Adipocyte (in vitro differentiated cells): ENCODE data around the gene TRIM32.
"Not testable (repeated sequence)": the region's sequence is repeated elsewhere in the genome, so short reads cannot be mapped to it uniquely, and the experiment has no call there.

Source experiments
- DNase-seq: peaks from one replicate; pipeline ENCODE4 v3.0.0-alpha.2; 2015; ENCODE audit warnings: low read depth
- H3K27me3 ChIP-seq: replicated peaks from 2 replicates; pipeline ENCODE4 v1.7.0; 2013; ENCODE audit warnings: mild to moderate bottlenecking, low read length, moderate library complexity; ENCODE audit not compliant: control insufficient read depth, insufficient read depth
- H3K36me3 ChIP-seq: 2 replicates; pipeline ENCODE4 v1.7.0; 2013; ENCODE audit warnings: low read length, mild to moderate bottlenecking, moderate library complexity; ENCODE audit not compliant: control insufficient read depth, insufficient read depth, severe bottlenecking
- H3K4me1 ChIP-seq: 2 replicates; pipeline ENCODE4 v1.7.0; 2013; ENCODE audit warnings: mild to moderate bottlenecking, low read length, moderate library complexity; ENCODE audit not compliant: control insufficient read depth, insufficient read depth
- H3K4me3 ChIP-seq: 2 replicates; pipeline ENCODE4 v1.7.0; 2013; ENCODE audit warnings: mild to moderate bottlenecking, low read length, moderate library complexity
- H3K9ac ChIP-seq: 2 replicates; pipeline ENCODE4 v1.7.0; 2013; ENCODE audit warnings: mild to moderate bottlenecking, low read length, moderate library complexity
- H3K9me3 ChIP-seq: 2 replicates; pipeline ENCODE4 v1.7.0; 2013; ENCODE audit warnings: mild to moderate bottlenecking, low read length, moderate library complexity; ENCODE audit not compliant: control insufficient read depth

Gene TRIM32

GRCh38 chr9:116683535-116683934 lies 3.6 kb upstream of the TRIM32 start:
- no peaks in the 10 kb centered on the region for H3K36me3 ChIP-seq
- H3K4me1 ChIP-seq = peaks cover 17% of the 10 kb centered on the region
- DNase-seq = no peak
- H3K9me3 ChIP-seq = no peaks in the 10 kb centered on the region
- H3K9ac ChIP-seq = no peak overlapping the region
- H3K27me3 ChIP-seq = no peaks in the 10 kb centered on the region
- no peak overlapping the region for H3K4me3 ChIP-seq

GRCh38 chr9:116685166-116685565 lies 1.9 kb upstream of the TRIM32 start:
- H3K36me3 ChIP-seq = no peaks in the 10 kb centered on the region

GRCh38 chr9:116686135-116686534 lies 970 bp upstream of the TRIM32 start:
- Histone ChIP-seq H3K9ac (peak overlapping the region; percentile 88), H3K4me3 (peak overlapping the region; percentile 98), H3K9me3 (no peaks in the 10 kb centered on the region), H3K4me1 (peaks cover 23% of the 10 kb centered on the region), H3K36me3 (peaks cover under 1% of the 10 kb centered on the region), H3K27me3 (no peaks in the 10 kb centered on the region)
- DNase-seq = no peak

More at GRCh38 chr9:116685166-116685565, 1.9 kb upstream of the TRIM32 start:
- H3K4me3 ChIP-seq = no peak overlapping the region
- H3K27me3 ChIP-seq = no peaks in the 10 kb centered on the region
- no peaks in the 10 kb centered on the region for H3K9me3 ChIP-seq
- H3K4me1 ChIP-seq = peaks cover 23% of the 10 kb centered on the region
- H3K9ac ChIP-seq = no peak overlapping the region
- DNase-seq = no peak

GRCh38 chr9:116686693-116687073 lies 422 bp upstream of the TRIM32 start:
- H3K36me3 ChIP-seq = peaks cover 5% of the 10 kb centered on the region
- peak; percentile 48 for DNase-seq

GRCh38 chr9:116687754-116688135 lies 640 bp downstream of the TRIM32 start:
- H3K36me3 ChIP-seq = peaks cover 5% of the 10 kb centered on the region
- H3K9ac ChIP-seq = peak overlapping the region; percentile 88
- no peaks in the 10 kb centered on the region for H3K9me3 ChIP-seq
- DNase-seq = peak; percentile 40
- H3K4me1 ChIP-seq = peaks cover 25% of the 10 kb centered on the region
- H3K27me3 ChIP-seq = no peaks in the 10 kb centered on the region
- H3K4me3 ChIP-seq = peak overlapping the region; percentile 98

More at GRCh38 chr9:116686693-116687073, 422 bp upstream of the TRIM32 start:
- H3K4me1 ChIP-seq = peaks cover 23% of the 10 kb centered on the region
- H3K9me3 ChIP-seq = no peaks in the 10 kb centered on the region
- H3K9ac ChIP-seq = peak overlapping the region; percentile 88
- H3K27me3 ChIP-seq = no peaks in the 10 kb centered on the region
- H3K4me3 ChIP-seq = peak overlapping the region; percentile 98

GRCh38 chr9:116688806-116689485 lies 1.8 kb downstream of the TRIM32 start:
- Histone ChIP-seq H3K4me3 (peak overlapping the region; percentile 98), H3K27me3 (no peaks in the 10 kb centered on the region), H3K9ac (peak overlapping the region; percentile 88), H3K36me3 (peaks cover 5% of the 10 kb centered on the region), H3K9me3 (no peaks in the 10 kb centered on the region), H3K4me1 (peaks cover 37% of the 10 kb centered on the region)
- DNase-seq = peak; percentile 46

GRCh38 chr9:116689486-116690032 lies 2.5 kb downstream of the TRIM32 start:
- no peak for DNase-seq
- H3K4me3 ChIP-seq = peak overlapping the region; percentile 17

GRCh38 chr9:116690805-116691204 lies 3.7 kb downstream of the TRIM32 start:
- not testable (repeated sequence) for H3K27me3 ChIP-seq, H3K36me3 ChIP-seq, DNase-seq, H3K9me3 ChIP-seq, H3K4me3 ChIP-seq, H3K9ac ChIP-seq
- peaks cover 45% of the 10 kb centered on the region for H3K4me1 ChIP-seq

More at GRCh38 chr9:116689486-116690032, 2.5 kb downstream of the TRIM32 start:
- Histone ChIP-seq H3K4me1 (peaks cover 41% of the 10 kb centered on the region), H3K9me3 (no peaks in the 10 kb centered on the region), H3K9ac (no peak overlapping the region), H3K36me3 (peaks cover 5% of the 10 kb centered on the region), H3K27me3 (no peaks in the 10 kb centered on the region)

GRCh38 chr9:116691607-116692006 lies 4.5 kb downstream of the TRIM32 start:
- Histone ChIP-seq H3K36me3 (peaks cover 9% of the 10 kb centered on the region), H3K4me3 (no peak overlapping the region), H3K9me3 (no peaks in the 10 kb centered on the region), H3K9ac (no peak overlapping the region), H3K27me3 (no peaks in the 10 kb centered on the region), H3K4me1 (peaks cover 40% of the 10 kb centered on the region)
- no peak for DNase-seq

- Histone ChIP-seq H3K4me1 (peaks cover 47% of the 10 kb centered on the region), H3K9ac (no peak overlapping the region), H3K9me3 (no peaks in the 10 kb centered on the region), H3K4me3 (no peak overlapping the region), H3K36me3 (peaks cover 11% of the 10 kb centered on the region), H3K27me3 (no peaks in the 10 kb centered on the region)
- DNase-seq = no peak
Observed at GRCh38 chr9:116692616-116693015, 5.5 kb downstream of the TRIM32 start.

- H3K9ac ChIP-seq = no peak overlapping the region
- no peaks in the 10 kb centered on the region for H3K27me3 ChIP-seq
- peak; percentile 19 for DNase-seq
- peaks cover 18% of the 10 kb centered on the region for H3K36me3 ChIP-seq
- H3K4me1 ChIP-seq = peaks cover 45% of the 10 kb centered on the region
- H3K9me3 ChIP-seq = no peaks in the 10 kb centered on the region
- no peak overlapping the region for H3K4me3 ChIP-seq
Observed at GRCh38 chr9:116693233-116693731, 6.2 kb downstream of the TRIM32 start.
